OCI-LY3 (cell line): ENCODE measurements around the gene IBTK.

Experiments used
- EZH2phosphoT487 ChIP-seq: fragments of 200-600 bp; shearing (Covaris generic); IDR thresholded peaks from 2 replicates; pipeline ENCODE4 v1.6.1; 2018; ENCODE audit warnings: antibody characterized with exemption, mixed run types, low read depth
- TF ChIP-seq, protein P1 (sequence below): fragments of 200-600, 300-600 bp; sonication (generic); IDR thresholded peaks from 2 replicates; pipeline ENCODE4 v1.5.1; 2014; ENCODE audit warnings: antibody characterized with exemption, low read length, low read depth

DNA sequence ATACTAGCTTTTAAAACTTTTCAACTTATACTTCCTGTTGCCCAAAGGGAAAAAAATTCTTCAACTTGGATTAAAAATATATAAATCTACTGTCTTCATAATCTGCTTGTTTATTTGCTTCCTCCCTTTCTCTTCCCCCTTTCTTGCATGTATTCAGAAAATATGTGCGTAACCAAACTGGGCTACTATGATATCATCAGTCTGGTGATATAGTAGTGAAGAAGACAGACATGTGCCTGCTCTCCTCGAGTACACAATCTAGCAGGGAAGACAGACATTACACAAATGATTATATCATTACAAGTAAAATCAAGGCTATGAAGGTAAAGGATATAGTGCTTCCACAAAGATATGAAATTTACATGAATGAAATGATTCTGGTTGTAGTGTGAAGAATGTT, 31.0 kb downstream of the IBTK start:
- TF ChIP-seq, protein P1, sequence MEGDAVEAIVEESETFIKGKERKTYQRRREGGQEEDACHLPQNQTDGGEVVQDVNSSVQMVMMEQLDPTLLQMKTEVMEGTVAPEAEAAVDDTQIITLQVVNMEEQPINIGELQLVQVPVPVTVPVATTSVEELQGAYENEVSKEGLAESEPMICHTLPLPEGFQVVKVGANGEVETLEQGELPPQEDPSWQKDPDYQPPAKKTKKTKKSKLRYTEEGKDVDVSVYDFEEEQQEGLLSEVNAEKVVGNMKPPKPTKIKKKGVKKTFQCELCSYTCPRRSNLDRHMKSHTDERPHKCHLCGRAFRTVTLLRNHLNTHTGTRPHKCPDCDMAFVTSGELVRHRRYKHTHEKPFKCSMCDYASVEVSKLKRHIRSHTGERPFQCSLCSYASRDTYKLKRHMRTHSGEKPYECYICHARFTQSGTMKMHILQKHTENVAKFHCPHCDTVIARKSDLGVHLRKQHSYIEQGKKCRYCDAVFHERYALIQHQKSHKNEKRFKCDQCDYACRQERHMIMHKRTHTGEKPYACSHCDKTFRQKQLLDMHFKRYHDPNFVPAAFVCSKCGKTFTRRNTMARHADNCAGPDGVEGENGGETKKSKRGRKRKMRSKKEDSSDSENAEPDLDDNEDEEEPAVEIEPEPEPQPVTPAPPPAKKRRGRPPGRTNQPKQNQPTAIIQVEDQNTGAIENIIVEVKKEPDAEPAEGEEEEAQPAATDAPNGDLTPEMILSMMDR = no peak
- no peak for TF ChIP-seq EZH2phosphoT487
